Dendritic cell treated with granulocyte-macrophage colony-stimulating factor and Interleukin-4, amounts not matched to agents 40 ng/mL and 50 ng/mL, for 4 days (primary cell): Measurements from ENCODE around the gene TAX1BP1.

Experiments
- H3K27ac Mint-ChIP-seq: one replicate; pipeline ENCODE4 v1.8.0; 2022; ENCODE audit warnings: mild to moderate bottlenecking, mixed read lengths
- H3K27me3 Mint-ChIP-seq: one replicate; pipeline ENCODE4 v1.8.0; 2022; ENCODE audit warnings: mild to moderate bottlenecking, mixed read lengths
- H3K36me3 Mint-ChIP-seq: one replicate; pipeline ENCODE4 v1.8.0; 2022; ENCODE audit warnings: low read depth, mixed read lengths
- H3K4me1 Mint-ChIP-seq: one replicate; pipeline ENCODE4 v1.8.0; 2022; ENCODE audit warnings: low read depth, mixed read lengths
- H3K4me3 Mint-ChIP-seq: one replicate; pipeline ENCODE4 v1.8.0; 2022; ENCODE audit warnings: mild to moderate bottlenecking, moderate library complexity, mixed read lengths
- H3K9me3 Mint-ChIP-seq: one replicate; pipeline ENCODE4 v1.8.0; 2022; ENCODE audit warnings: mixed read lengths
- intact Hi-C: fragments of 100-400 bp; cut with micrococcal nuclease; formaldehyde crosslinking; loops from one replicate; pipeline ENCODE4 v1.15.0; 2022

Gene TAX1BP1

GRCh38 chr7:27875061-27875460, 135.1 kb downstream of the TAX1BP1 start:
- Mint-ChIP-seq H3K9me3 (no peaks in the 10 kb centered on the region), H3K4me3 (no peak overlapping the region), H3K36me3 (peaks cover 15% of the 10 kb centered on the region), H3K27me3 (no peaks in the 10 kb centered on the region), H3K4me1 (peaks cover 5% of the 10 kb centered on the region), H3K27ac (no peak overlapping the region)
- intact Hi-C loops: no loop called here

DNA sequence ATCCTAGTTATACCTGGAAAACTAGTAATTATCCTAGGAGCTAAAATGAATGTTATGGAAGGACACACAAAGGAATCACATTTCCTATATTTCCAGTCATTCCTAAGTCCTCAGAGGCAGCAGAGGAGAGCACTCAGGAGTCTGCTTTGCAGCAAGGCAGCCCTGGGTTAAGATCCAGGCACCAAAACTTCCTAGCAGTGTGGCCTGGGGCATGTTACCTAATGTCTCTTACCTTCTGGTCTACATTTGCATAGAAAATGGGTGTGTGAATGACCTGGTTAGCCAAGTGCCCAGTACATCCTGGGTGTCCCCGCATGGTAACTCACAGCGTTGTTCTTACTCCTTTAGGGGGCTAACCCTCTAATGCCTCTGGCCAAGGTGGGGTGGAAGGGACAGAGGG, 135.9 kb downstream of the TAX1BP1 start:
- H3K4me1 Mint-ChIP-seq: peaks cover 5% of the 10 kb centered on the region
- H3K4me3 Mint-ChIP-seq: no peak overlapping the region
- peaks cover 15% of the 10 kb centered on the region for H3K36me3 Mint-ChIP-seq
- H3K9me3 Mint-ChIP-seq: no peaks in the 10 kb centered on the region
- H3K27ac Mint-ChIP-seq: no peak overlapping the region
- no peaks in the 10 kb centered on the region for H3K27me3 Mint-ChIP-seq
- intact Hi-C loops: no loop called here

- Mint-ChIP-seq H3K9me3 (no peaks in the 10 kb centered on the region), H3K27me3 (no peaks in the 10 kb centered on the region), H3K27ac (no peak overlapping the region), H3K4me3 (no peak overlapping the region), H3K4me1 (peaks cover 5% of the 10 kb centered on the region), H3K36me3 (peaks cover 15% of the 10 kb centered on the region)
- intact Hi-C loops: no loop called here
Measured at GRCh38 chr7:27876756-27877155, 136.8 kb downstream of the TAX1BP1 start.
